Smooth muscle cell of the brain vasculature (primary cell): ENCODE data around the gene CPZ.

Source experiments
- DNase-seq: peaks from one replicate; pipeline ENCODE4 v3.0.0-alpha.2; 2012; ENCODE audit warnings: low read depth, low spot score

Gene CPZ

DNA sequence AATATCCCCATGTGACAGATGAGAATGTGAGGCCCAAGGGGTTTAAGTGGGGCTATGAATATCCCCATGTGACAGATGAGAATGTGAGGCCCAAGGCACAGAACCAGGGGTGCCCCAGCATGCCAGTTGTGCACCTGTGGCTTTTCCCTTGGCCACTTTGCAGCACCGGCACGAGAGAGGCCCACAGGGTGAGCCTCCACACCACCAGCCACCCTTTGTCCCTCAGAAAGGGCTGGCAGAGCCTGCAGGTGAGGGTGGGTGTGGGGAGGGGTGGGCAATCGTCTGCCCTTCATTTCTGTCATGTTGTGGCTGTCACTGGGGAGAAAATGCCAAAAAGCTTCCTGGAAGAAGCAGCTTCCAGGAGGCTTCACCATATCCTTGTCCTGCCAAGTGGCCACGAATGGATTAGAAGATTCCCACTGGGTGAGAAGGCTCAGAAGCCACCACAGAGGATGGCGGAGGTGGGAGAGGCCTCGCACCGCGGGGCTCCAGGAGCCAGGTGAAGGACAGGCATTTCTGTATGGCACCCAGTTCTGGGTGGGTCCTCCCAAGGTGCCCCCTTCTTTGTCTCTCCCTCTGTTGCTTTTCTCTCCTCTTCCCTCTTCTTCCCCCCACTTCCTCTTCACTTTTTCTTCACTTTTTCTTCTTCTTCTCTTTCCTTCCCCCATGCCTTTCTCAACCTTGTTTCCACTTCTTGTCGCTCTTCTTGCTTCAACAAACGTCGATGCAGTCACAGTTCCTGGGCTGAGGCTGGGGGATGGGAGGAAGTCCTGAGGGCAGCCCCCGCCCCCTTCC is 12.8 kb upstream of the CPZ start:
- no peak for DNase-seq

DNA sequence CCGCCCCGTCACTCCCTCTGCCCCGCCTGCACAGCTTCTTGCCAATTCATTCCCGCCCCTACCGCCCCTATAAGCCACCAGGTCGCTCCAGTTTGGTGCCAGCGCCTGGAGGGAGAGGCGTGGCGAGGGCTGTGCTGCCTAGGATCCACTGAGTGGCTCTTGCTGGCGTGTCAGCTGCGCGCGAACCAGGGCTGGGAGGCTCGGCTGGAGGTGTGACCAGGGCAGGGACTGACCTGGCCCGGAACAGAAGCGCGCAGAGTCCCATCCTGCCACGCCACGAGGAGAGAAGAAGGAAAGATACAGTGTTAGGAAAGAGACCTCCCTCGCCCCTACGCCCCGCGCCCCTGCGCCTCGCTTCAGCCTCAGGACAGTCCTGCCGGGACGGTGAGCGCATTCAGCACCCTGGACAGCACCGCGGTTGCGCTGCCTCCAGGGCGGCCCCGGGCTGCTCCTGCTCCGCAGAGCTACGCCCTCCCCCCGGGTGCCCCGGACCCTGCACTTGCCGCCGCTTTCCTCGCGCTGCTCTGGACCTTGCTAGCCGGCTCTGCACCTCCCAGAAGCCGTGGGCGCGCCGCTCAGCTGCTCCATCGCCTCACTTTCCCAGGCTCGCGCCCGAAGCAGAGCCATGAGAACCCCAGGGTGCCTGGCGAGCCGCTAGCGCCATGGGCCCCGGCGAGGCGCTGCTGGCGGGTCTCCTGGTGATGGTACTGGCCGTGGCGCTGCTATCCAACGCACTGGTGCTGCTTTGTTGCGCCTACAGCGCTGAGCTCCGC is 12.1 kb upstream of the CPZ start, which contains the start of gene GPR78:
GPR78 (plus strand) TSS at position 72 of the 773 bp plus-strand sequence; CDS start at position 663, 591 bp downstream.
- no peak for DNase-seq

DNA sequence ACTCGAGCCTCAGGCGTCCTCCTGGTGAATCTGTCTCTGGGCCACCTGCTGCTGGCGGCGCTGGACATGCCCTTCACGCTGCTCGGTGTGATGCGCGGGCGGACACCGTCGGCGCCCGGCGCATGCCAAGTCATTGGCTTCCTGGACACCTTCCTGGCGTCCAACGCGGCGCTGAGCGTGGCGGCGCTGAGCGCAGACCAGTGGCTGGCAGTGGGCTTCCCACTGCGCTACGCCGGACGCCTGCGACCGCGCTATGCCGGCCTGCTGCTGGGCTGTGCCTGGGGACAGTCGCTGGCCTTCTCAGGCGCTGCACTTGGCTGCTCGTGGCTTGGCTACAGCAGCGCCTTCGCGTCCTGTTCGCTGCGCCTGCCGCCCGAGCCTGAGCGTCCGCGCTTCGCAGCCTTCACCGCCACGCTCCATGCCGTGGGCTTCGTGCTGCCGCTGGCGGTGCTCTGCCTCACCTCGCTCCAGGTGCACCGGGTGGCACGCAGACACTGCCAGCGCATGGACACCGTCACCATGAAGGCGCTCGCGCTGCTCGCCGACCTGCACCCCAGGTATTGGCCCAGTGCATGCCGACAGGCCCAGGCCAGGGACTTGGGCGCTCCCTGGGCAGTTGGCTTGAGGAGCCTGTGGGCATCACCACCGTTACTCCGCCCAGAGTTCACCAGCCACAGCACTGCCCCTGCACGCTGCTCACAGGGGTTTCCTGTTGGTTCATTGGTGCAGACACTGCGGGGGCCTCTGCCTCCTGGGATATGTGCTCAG is 11.3 kb upstream of the CPZ start:
- DNase-seq, result no peak

DNA sequence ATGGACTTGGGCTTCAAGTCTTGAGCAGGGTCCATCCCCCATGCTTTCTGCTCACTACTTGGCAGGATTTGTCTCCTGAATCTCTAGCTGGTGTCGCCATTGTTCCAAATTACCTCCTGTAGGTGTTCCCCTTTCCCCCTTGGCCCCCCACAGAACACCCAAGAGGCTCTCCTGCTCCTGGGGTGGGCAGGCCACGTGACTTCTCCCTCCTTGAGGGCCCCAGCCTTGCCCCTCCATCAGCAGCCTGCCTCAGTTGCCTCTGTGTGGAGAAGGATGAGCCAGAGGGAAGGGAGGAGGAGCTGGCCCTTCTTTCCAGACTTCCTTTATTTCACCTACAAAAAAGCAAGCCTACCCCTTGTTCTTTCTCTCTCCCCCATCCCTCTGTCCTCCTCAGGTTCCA is 10.5 kb upstream of the CPZ start:
- DNase-seq, result no peak

DNA sequence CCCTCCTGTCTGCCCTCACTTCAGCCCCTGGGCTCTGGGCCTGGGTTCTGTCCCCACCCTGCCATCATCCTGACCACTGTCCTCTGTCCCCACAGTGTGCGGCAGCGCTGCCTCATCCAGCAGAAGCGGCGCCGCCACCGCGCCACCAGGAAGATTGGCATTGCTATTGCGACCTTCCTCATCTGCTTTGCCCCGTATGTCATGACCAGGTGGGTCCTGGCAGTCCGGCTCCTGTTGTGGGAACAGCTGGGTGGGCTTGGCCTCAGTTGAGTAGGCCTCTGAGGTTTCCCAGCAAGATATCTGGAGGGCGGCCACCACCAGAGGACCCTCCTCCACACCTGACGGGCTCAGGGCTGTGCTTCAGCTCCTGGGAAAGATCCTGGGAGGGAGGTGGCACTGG is 10.1 kb upstream of the CPZ start:
- DNase-seq, result no peak

DNA sequence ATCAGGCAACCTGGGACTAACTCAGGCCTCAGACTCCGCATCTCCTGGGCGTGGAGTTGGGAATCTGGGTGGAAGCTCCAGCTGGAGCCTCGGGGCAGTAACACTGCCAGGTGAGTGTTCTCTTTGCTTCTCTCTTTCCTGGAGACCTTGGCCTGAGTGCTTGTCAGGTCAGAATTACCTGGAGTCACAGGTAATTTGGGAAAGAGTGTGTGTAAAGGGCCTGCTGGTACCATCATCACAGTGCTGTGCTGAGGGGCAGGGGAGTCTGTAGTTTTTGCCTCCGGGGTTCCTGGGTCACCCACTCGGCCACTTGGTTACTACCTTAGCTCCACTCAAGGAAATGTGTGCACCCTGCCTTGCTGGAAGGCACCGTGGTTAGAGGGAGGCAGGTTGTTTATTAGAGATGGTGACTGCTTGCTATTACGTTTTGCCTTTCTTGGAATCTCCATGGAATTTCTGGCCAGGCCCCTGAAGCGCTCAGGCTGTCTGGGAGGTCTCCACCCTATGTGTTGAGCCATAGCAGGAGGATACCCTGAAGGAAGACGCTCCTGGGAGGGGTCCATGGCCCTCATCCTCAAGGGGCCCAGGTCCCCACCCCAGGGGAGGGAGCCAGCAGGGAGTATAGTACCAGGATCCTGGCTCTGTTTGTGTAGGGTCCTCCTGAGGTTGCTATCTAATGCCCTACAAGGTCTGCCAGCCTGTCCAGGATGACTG is 9.5 kb upstream of the CPZ start:
- no peak for DNase-seq

DNA sequence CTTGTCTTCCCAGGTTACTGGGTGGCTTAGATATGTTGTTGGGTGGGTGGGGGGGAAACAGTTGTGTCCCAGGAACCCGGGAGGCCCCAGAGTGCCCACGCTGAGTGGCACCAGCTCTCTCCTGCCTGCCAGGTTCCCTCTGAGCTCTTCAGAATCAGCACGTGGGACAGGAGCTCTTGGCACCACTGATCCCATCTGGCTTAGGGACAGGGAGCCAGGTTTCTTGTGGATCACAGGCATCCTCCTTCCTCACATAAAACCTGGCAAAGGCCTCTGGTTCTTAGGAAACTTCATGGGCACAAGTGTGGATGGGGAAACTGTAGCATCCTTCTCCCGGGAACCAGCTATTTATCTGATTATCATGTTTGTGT is 8.9 kb upstream of the CPZ start:
- no peak for DNase-seq

DNA sequence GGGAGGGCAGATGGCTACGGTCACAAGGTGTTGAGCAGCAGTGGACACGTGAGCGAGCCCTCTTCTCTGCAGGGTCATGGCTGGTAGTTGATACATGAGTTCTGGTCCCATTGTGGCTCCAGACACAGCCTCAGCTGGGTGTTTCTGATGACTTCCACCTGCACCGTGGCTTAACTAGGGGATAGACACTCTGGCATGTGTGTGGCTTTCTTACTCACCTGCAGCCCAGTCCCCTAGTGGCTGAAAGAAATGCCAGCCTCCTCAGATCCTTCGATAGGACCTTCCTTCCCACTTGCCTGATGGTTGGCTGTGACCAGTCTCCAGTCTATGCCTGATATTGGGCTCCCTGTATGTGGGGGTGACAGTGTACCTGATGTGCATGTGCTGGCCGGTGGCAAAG is 7.4 kb upstream of the CPZ start:
- no peak for DNase-seq

DNA sequence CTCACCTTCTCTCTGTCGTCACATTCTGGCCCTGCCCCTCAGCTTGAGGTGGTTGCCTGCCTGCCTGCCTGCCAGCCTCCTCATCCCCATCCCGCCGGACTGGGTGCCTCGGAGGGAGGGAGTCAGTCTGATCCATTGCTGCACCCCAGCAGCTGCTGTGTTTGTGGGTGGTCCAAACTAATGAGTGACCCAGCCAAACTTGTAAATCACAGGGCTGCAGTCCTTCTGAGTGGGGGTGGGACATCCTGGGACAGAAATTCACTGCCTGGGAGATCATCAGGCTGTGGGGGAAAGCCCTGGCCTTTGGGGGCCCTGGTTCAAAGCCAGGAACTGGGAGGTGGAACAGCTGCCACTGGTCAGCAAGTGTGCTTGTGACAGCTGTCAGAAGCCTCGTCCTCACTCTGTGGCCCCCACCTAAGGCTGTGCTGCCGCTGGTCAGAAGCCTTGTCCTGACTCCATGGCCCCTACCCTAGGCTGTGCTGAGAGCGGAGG is 6.8 kb upstream of the CPZ start:
- no peak for DNase-seq

DNA sequence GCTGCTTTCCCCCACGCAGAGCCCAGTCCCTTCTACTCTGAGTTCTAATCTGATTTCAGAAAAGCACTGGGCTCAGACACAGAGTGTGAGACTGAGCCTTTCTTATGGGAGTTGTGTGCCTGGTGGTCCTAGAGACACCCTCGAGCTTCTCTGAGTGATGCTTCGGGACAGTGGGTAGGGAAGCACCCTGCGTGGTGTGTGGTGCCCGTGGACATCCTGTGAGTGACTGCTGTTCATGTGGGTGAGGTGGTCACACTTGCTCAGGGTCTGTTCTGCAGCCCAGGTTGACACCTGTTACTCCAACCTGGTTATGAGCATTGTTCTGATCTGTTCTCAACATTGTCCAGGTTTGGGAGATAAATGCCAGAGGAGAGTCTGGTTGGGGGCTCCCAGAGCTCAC is 6.3 kb upstream of the CPZ start:
- no peak for DNase-seq

DNA sequence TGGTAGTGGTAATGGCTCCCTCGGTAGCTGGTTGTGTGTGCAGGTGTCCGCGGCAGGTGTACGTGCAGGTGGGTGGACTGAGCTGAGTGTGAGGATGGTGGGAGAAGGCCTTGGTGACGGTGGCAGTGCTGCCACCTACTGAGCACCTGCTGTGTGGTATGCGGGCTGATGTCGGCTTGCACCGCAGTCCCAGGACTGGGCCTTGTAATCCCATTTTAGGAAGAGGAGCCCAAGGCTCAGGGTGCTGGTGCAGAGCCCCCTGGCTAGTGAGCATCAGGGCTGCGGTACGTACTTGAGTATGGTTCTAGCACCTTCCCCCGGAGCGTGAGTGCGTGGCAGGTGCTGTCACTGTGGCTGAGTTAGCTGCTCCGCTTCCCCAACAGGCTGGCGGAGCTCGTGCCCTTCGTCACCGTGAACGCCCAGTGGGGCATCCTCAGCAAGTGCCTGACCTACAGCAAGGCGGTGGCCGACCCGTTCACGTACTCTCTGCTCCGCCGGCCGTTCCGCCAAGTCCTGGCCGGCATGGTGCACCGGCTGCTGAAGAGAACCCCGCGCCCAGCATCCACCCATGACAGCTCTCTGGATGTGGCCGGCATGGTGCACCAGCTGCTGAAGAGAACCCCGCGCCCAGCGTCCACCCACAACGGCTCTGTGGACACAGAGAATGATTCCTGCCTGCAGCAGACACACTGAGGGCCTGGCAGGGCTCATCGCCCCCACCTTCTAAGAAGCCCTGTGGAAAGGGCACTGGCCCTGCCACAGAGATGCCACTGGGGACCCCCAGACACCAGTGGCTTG is 5.7 kb upstream of the CPZ start:
- DNase-seq, result no peak

DNA sequence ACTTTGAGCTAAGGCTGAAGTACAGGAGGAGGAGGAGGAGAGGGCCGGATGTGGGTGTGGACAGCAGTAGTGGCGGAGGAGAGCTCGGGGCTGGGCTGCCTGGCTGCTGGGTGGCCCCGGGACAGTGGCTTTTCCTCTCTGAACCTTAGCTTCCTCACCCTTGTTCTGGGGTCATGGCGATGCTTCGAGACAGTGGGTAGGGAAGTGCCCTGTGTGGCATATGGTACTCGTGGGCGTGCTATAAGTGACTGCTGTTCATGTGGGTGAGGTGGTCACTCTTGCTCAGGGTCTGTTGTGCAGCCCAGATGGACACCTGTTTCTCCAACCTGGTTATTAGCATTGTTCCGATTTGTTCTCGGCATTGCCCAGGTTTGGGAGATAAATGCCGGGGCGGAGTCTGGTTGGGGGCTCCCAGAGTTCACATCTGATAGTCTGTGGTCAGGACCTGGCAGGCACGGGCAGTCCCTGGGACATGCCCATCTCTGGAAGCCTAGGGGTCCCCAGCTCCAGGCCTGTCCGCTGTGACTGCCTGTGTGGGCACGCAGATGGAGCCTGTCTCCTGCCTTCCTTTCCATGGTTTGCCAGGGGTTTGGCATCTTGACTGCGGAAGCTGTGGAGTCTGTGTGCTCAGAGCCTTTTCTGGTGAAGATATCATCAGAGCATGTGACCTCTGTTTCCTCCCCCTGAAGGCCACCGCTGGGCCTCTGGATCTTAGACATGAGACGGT is 4.9 kb upstream of the CPZ start:
- no peak for DNase-seq

DNA sequence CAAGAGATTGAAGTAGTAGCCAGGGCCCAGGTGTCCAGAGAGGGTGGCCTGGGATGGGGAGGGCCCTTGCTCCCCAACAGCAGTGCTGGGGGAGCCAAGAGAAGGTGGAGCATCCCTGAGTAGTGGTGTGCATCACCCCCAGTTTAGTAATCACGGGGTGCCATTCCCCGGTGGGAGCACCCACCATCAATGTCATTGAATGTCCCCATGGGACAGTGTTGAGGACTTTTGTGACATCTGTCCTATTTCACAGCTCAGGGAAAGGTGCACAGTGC is 4.4 kb upstream of the CPZ start:
- no peak for DNase-seq

DNA sequence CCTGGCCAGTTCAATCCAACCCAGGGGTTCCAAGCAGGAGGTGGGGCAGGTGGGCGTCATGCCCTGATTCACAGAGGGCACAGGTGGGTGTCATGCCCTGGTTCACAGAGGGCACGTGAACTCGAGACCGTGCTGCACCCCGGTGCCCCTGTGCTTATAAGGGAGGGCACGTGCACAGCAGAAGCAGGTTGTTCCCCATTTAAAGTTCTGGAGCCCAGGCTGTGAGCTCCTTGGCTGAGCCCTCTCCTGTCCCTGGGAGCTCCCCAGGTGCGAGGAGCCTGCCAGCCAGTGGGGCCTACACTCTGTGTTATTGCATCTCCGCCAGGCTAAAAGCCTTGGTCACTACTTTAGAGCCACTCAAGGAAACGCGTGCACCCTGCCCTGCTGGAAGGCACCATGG is 3.2 kb upstream of the CPZ start:
- no peak for DNase-seq

DNA sequence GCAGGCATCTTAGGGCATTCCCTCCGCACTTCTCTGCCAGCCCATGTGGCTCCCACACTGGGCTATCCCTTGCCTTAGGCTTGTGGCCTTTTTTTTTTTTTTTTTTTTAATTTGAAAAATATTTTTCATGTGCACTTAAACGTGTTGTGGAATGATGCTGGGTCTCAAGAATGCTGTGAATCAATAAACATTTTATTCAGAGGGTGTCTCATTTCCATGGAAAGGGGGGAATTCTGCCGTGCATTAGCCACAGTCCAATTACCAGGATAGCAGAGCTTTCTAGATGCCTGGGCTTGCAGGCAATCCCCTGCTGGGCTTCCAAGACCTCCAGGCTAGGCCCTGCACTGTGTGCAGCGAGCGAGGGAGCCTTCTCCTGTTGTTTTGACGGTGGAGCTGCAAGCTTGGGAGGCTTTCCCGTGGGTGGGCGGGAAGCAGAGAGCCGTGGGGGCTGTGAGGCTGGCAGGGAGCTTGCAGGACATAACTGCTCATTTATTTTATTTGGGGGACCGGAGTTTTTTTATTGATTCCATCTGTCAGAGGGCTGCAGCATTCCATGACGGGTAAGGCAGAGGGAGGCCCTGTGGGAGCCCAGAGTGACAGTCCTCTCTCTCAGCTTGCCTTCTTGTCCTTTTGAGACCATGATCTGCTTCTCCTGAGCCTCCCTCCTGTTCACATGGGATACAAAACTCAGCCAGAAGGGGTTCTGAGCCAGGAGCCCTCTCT is 2.6 kb upstream of the CPZ start:
- peak; percentile 61 for DNase-seq

DNA sequence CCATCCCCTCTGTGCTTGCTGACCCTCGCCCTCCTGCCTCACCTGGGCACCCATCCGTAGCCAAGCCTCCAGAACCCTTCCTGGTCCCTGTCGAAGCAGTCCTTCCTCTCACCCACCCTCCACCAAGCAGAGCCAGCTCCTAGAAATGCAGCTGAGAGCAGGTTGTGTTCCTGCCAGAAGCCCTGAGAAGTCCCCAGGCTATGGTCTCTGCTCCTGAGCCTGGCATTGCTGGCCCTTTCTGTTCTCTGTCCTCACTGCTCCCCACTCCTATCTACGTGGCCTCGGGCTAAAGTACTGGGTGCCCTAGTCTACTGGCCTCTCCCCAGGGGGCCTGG is 2.1 kb upstream of the CPZ start:
- no peak for DNase-seq

DNA sequence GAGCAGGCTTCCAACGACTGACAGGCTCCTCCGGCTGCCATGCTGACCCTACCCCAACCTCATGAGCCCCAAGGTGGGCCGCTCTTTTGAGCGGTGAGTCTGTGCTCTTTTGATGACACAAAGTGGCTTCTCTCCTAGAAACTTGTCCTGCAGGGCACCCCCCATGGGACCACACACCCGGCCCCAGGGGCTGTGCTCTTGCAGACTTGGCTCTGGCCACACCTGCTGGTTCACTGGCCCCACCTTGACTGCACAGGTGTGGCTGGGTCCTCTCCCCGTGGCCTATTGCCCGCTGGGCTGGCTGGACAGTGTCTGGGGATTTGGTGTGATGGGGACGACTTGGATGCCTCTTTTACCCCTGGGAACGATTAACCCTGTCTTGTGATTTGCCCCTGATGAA is 1.5 kb upstream of the CPZ start:
- no peak for DNase-seq

DNA sequence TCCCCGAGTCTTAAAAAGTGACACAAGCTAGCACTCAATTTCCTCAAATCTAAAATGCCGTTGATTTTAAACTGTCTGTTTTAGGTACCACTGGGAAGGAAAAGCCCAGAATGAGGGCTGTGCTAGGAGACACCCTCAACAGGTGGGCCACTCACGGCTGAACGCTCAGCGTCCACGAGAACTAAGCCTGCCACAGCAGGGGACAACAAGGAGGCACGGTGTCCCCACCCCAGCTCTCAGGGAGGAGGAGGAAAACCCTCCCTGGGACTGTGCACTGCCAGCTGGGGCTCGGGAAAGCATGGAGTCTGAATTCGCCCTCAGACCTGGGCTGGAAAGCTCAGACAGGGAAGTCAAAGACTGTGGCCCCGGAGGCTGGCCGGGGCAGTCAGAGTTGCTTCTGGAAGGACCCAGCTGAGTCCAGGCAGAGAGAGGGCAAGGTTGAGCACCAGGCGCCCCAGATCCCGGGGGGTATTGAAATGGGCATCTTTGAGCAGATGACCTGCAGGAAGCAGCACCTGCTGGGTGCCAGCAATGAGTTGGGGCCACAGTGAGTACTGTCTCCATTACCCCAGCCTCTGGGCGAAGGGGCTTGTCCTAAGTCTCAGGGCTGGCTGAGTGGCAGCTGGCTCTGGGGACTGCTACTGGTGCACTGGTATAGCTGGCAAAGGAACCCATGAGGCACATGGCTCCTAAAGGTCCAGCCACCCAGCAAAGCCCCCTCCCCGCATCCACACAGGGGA is 769 bp upstream of the CPZ start:
- DNase-seq, result no peak
